HEK293T (cell line): ENCODE data around the gene IGSF9B.

Source experiments
- ELF4 ChIP-seq: fragments of 450-650 bp; IDR thresholded peaks from 2 replicates; pipeline ENCODE4 v1.6.1; 2017; ENCODE audit warnings: antibody characterized with exemption
- LEF1 ChIP-seq: fragments of 450-650 bp; IDR thresholded peaks from 2 replicates; pipeline ENCODE4 v1.6.1; 2017; ENCODE audit warnings: mild to moderate bottlenecking, borderline replicate concordance
- TF ChIP-seq, protein P1 (sequence below): fragments of 450-650 bp; IDR thresholded peaks from 2 replicates; pipeline ENCODE4 v1.6.1; 2016

DNA sequence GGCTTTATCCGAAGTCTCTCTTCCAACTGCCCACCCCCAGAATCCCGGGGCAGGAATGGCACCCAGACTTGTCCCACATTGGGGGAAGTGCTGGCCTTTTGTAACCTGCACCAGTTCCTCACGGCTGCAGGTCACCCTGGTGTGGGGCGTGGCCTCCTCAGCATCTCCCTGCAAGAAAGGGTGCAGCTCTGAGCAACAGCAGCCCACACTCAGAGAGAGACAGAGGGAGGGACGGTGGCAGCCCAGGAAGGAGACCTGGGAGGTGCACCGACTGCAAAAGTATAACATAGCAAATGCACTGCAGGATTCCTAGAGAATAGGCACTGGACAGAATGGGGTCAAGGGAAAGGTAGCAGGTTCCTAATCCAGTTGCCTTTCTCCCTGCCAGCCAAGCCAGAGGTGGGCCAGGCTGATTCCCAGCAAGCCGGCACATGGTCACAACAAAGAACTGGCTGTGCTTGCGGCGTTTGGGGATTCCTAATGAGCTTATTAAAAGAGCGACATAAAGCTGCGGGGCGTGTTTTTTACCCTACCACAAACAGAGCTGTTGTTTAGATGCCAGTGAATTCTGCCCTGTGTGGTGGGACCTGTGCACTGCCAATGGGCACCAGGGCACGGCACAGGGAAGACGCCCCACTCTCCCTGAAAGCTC, 18.2 kb upstream of the IGSF9B start:
- TF ChIP-seq, protein P1, sequence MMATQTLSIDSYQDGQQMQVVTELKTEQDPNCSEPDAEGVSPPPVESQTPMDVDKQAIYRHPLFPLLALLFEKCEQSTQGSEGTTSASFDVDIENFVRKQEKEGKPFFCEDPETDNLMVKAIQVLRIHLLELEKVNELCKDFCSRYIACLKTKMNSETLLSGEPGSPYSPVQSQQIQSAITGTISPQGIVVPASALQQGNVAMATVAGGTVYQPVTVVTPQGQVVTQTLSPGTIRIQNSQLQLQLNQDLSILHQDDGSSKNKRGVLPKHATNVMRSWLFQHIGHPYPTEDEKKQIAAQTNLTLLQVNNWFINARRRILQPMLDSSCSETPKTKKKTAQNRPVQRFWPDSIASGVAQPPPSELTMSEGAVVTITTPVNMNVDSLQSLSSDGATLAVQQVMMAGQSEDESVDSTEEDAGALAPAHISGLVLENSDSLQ, result no peak
- TF ChIP-seq LEF1, result no peak
- no peak for TF ChIP-seq ELF4
